Spinal cord (tissue), 10 donors: ENCODE results near the gene FAT3. TPM values are rescaled to one million over a fixed set of nuclear protein-coding genes. Genes with fewer than 3 reads are reported as not detected.

Experiments
- DNase-seq, 6 donors: peaks; one replicate each; pipeline versions ENCODE4 v3.0.0 to v3.0.0-alpha.2; 2013 to 2015; ENCODE audit warnings: low spot score in 6 of 6, low read depth in 4 of 6
- H3K27ac ChIP-seq: one replicate; pipeline ENCODE4 v1.5.1; 2013; ENCODE audit warnings: low read depth, low read length, control low read depth
- H3K27me3 ChIP-seq: one replicate; pipeline ENCODE4 v1.6.1; 2013; ENCODE audit warnings: low read length; ENCODE audit not compliant: control insufficient read depth, insufficient read depth
- H3K36me3 ChIP-seq: one replicate; pipeline ENCODE4 v1.6.1; 2013; ENCODE audit warnings: low read length; ENCODE audit not compliant: control insufficient read depth, insufficient read depth
- H3K4me1 ChIP-seq: one replicate; pipeline ENCODE4 v1.6.1; 2013; ENCODE audit warnings: low read length; ENCODE audit not compliant: control insufficient read depth, insufficient read depth
- H3K4me3 ChIP-seq: one replicate; pipeline ENCODE4 v1.5.1; 2013; ENCODE audit warnings: low read depth, low read length, control low read depth
- H3K9me3 ChIP-seq: one replicate; pipeline ENCODE4 v1.6.1; 2013; ENCODE audit warnings: low read length; ENCODE audit not compliant: control insufficient read depth, insufficient read depth
- WGBS: methylation state at CpG from one replicate; pipeline ENCODE4 v1.1.5; 2013; ENCODE audit warnings: missing lambda C conversion rate; ENCODE audit not compliant: insufficient coverage; 5-methylcytosine and 5-hydroxymethylcytosine counted together
- polyA plus RNA-seq, 2 donors: library from polyadenylated mRNA; unstranded; fragments of 120-200 nt; gene quantifications; one replicate each; pipeline ENCODE4 v1.2.1, GENCODE V29; 2013; ENCODE audit not compliant: insufficient read length in 2 of 2
- total RNA-seq, 2 donors: library from RNA; depleted of rRNA in 1 of 2; stranded (reverse); fragments of 120-200 nt in 1 of 2; fragments of >200 nt in 1 of 2; gene quantifications; one replicate each; pipeline versions ENCODE4 v1.2.3 to v1.2.4, GENCODE V29; 2013 to 2014
- donor health status: healthy.

Gene FAT3
- total and polyA plus RNA-seq, 4 donors: 39.5 to 87.7 (median 47.5) TPM

DNA sequence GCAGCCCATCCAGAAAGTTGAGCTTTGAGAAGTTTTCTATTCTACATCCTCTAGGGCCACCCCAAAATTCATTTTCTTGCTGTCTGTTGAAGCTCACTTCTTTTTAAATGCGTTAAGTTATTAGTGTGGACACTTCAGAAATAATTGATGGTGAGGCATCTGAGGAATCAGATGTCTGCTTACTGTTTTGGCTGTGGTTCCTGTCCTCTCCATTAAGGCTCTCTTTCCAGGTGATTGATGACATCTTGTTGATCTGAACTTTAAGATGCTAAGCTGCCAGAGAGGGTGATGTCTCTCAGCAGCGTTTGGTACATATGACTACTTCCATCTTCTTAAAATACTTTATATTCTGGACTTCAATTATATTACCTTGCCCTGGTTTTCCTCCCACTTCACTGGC is 45.2 kb downstream of the FAT3 start:
- WGBS: no CpG with 5 or more reads among the region's 2 CpGs
- H3K36me3 ChIP-seq: no peaks in the 10 kb centered on the region
- no peak for DNase-seq
- no peaks in the 10 kb centered on the region for H3K27me3 ChIP-seq
- H3K9me3 ChIP-seq: no peaks in the 10 kb centered on the region
- H3K27ac ChIP-seq: no peak overlapping the region
- peaks cover 6% of the 10 kb centered on the region for H3K4me1 ChIP-seq
- no peak overlapping the region for H3K4me3 ChIP-seq

DNA sequence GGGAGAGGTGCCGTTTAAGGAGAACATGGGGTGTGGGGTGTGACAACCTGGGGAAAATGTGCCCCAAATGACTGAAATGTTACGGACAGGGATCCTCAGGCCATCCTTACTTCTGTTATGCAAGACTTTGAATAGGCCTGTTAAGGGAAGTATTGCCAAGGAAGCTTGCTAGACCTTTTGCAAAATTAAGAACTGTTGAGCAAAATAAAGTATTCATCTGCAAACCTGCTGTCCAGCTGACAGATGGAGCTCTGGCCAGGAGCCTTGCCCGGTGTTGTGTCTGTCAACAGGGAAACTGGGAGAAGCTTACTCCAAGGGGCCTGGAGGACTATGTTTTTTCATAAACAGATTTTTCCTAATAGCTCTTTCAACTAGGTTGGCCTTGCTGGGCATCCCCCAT is 48.0 kb downstream of the FAT3 start:
- H3K9me3 ChIP-seq: no peaks in the 10 kb centered on the region
- 58% methylated on average over 3 of the region's 3 CpGs for WGBS
- no peak for DNase-seq
- no peak overlapping the region for H3K27ac ChIP-seq
- no peaks in the 10 kb centered on the region for H3K36me3 ChIP-seq
- H3K4me1 ChIP-seq: peaks cover 3% of the 10 kb centered on the region
- H3K4me3 ChIP-seq: no peak overlapping the region
- no peaks in the 10 kb centered on the region for H3K27me3 ChIP-seq
